ENCODE measurements around the gene ANKMY1.

The ANKMY1 gene
- total RNA-seq = 48.3 to 59.4 reads per million in 2 donors

GRCh38 chr2:240557808-240558207, at the start of gene ANKMY1:
Gene ANKMY1, minus strand, starts transcription at chr2:240557988. Its CDS starts 653 bp downstream, at chr2:240557335.
- DNase-seq = no peak

GRCh38 chr2:240605867-240606743, 48.3 kb upstream of the ANKMY1 start:
- DNase-seq = no peak

- no peak for DNase-seq
These were observed 47.3 kb upstream of the ANKMY1 start for GRCh38 chr2:240604939-240605716.

GRCh38 chr2:240604291-240604938, 46.6 kb upstream of the ANKMY1 start:
- no peak for DNase-seq

- no peak for DNase-seq
These were observed 46.1 kb upstream of the ANKMY1 start for GRCh38 chr2:240603846-240604245.

GRCh38 chr2:240603081-240603835, 45.5 kb upstream of the ANKMY1 start:
- no peak for DNase-seq

GRCh38 chr2:240602266-240603050, 44.7 kb upstream of the ANKMY1 start:
- no peak for DNase-seq

- no peak for DNase-seq
These were observed 44.0 kb upstream of the ANKMY1 start for GRCh38 chr2:240601831-240602160.

- no peak for DNase-seq
These were observed 43.5 kb upstream of the ANKMY1 start for GRCh38 chr2:240601061-240601830.

- DNase-seq = no peak
These were observed 42.7 kb upstream of the ANKMY1 start for GRCh38 chr2:240600451-240600961.

GRCh38 chr2:240599141-240599583, 41.4 kb upstream of the ANKMY1 start:
- no peak for DNase-seq

- no peak for DNase-seq
These were observed 40.6 kb upstream of the ANKMY1 start for GRCh38 chr2:240598311-240598911.

- DNase-seq = no peak
These were observed 39.8 kb upstream of the ANKMY1 start for GRCh38 chr2:240597419-240598181.

GRCh38 chr2:240597054-240597418, 39.2 kb upstream of the ANKMY1 start:
- no peak for DNase-seq

GRCh38 chr2:240596491-240596931, 38.7 kb upstream of the ANKMY1 start:
- DNase-seq = no peak

GRCh38 chr2:240596080-240596460, 38.3 kb upstream of the ANKMY1 start:
- DNase-seq = no peak

- DNase-seq = no peak
These were observed 37.7 kb upstream of the ANKMY1 start for GRCh38 chr2:240595381-240596079.

- no peak for DNase-seq
These were observed 37.0 kb upstream of the ANKMY1 start for GRCh38 chr2:240594511-240595380.

Data from activated gamma-delta T cell (primary cell).